HuH-7.5 (cell line): ENCODE data around the gene PAPOLA.
"Not testable (repeated sequence)": the region's sequence is repeated elsewhere in the genome, so short reads cannot be mapped to it uniquely, and the experiment has no call there.

ENCODE experiments used
- DNase-seq: peaks from one replicate; pipeline ENCODE4 v3.0.0; 2011; ENCODE audit warnings: low spot score

Gene PAPOLA

DNA sequence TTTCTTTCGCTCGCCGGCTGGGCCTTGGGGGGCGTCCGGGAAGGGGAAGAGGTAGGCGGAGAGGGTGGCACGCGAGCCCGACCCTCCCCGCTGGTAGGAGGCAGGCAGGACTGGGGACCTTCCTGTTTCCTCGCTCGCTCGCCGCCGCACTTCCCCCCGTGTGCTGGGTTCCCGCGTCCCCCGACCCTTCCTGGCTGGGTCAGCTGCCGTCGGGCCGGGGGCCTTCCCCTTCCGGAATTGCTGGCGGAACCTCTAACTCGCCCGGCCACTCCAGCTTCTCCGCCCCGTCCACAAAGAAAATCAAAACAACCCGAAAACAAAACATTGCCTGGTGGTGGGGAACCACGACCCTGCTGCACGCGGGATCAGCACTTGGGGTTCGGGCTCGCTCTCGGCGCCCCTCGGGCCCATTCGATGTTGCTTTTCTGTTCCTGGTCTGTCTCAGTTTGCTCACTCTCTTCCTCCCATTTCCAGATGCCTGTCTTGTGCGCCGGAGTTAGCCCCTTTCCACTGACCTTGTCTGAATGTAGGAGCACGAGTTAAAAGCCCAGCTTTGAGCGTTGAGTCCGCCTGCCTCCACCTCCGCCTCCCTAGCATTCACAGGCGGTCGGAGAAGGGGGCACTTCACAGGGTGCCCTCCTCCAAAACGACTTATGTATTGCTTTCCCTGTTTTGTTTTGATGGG lies 581 bp downstream of the PAPOLA start:
- DNase-seq, result peak; percentile 54

DNA sequence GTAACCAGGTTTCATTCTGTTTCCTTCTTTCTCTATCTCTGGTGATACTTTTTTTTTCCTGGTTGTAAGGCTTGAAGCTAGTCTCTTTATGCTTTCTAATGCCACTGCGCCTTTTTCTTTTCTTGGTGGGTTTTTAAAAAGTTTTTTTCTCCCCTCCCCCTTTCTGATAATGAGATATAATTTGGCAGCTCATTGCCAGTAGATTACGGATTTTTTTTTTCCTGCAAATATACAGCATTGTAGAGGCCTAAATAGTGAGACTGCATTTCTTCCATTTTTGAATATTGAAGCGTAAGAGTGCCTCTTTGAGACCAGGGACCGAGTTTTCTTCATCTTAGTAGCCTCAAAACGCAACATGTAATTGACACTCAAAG lies 1.1 kb downstream of the PAPOLA start:
- no peak for DNase-seq

- DNase-seq, result not testable (repeated sequence)
Observed at GRCh38 chr14:96504353-96504752, 2.2 kb downstream of the PAPOLA start.

DNA sequence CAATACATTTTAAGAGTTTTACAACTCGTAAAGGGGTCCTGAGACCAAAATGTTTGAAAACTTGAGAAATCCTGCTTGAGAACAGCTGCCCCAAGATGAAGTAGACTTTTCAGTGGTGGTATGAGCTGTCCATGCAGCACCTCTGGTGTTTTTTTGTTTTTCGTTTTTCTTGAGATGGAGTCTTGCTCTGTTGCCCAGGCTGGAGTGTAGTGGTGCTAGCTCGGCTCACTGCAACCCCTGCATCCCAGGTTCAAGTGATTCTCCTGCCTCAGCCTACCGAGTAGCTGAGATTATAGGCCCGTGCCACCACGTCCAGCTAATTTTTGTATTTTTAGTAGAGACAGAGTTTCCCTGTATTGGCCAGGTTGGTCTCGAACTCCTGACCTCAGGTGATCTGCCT lies 5.5 kb downstream of the PAPOLA start:
- DNase-seq, result no peak

- DNase-seq, result no peak
Observed at GRCh38 chr14:96508900-96509299, 6.7 kb downstream of the PAPOLA start.

- no peak for DNase-seq
Observed at GRCh38 chr14:96509457-96510090, 7.4 kb downstream of the PAPOLA start.

- DNase-seq, result no peak
Observed at GRCh38 chr14:96511146-96511545, 9.0 kb downstream of the PAPOLA start.

DNA sequence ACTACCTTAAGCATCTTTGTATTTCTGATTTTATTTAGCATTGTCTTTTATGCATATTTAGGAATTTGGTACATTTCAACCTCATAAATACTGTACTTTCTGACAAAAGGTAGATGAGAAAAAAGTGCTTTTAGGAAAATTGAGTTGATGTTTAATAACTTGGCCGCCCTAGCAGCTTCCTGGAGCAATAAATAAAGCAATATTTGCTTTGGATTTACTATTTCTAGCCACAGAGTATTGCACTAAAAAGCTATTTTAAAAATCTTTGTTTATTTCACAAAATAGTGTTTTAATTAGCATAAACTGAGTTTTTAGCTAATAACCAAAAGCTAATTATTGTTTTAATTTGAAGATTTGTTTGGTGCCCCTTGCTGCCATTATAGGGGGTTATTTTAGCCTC lies 9.5 kb downstream of the PAPOLA start:
- DNase-seq, result no peak

- no peak for DNase-seq
Observed at GRCh38 chr14:96512122-96512521, 9.9 kb downstream of the PAPOLA start.

- no peak for DNase-seq
Observed at GRCh38 chr14:96512602-96513397, 10.6 kb downstream of the PAPOLA start.

GRCh38 chr14:96514694-96515093 lies 12.5 kb downstream of the PAPOLA start:
- no peak for DNase-seq

GRCh38 chr14:96515731-96516130 lies 13.5 kb downstream of the PAPOLA start:
- no peak for DNase-seq

DNA sequence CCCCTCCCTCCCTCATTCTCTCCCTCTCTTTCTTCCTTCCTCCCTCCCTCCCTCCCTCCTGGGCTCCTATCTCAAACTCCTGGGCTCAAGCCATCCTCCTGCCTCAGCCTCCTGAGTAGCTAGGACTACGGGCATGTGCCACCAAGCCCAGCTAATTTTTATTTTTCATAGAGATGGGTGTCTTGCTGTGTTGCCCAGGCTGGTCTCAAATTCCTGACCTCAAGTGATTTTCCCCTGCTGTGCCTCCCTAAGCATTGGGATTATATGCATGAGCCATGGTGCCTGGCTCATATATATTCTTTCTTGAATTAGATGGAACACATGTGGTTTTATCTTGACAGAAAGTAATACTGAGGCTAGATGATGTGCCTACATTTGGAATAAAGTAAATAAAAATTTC lies 14.2 kb downstream of the PAPOLA start:
- no peak for DNase-seq

DNA sequence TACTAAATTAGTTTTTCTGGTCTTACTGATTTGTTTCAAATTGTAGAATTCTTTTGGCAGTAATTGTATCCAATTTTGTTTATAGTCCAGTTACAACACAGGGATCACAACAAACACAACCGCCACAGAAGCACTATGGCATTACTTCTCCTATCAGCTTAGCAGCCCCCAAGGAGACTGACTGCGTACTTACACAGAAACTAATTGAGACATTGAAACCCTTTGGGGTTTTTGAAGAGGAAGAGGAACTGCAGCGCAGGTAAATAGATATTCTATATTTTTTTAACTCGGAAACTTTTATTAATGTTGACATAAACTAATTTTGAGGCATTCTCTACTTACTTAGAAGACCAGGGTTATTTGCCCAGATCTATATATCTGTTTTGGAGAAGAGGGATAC lies 17.8 kb downstream of the PAPOLA start:
- no peak for DNase-seq

- no peak for DNase-seq
Observed at GRCh38 chr14:96525452-96525851, 23.3 kb downstream of the PAPOLA start.

GRCh38 chr14:96532632-96533031 lies 30.4 kb downstream of the PAPOLA start:
- no peak for DNase-seq

DNA sequence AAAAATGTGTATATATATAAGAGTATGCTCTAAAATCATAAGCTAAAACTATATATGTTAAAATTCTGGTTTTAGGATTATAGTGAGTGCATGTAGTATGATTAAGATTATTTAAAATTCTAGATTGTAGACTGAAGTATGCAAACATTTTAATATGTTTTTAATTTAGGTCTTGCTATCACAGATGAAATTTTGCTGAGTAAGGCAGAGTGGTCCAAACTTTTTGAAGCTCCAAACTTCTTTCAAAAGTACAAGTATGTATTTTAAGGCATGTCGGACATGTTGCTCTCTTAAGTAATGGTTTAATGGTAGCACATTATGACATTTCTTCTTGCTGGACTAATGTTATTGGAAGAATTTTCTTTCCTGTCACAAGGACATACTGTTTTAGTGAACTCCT lies 34.6 kb downstream of the PAPOLA start:
- DNase-seq, result no peak

GRCh38 chr14:96538097-96538989 lies 36.2 kb downstream of the PAPOLA start:
- DNase-seq, result no peak

DNA sequence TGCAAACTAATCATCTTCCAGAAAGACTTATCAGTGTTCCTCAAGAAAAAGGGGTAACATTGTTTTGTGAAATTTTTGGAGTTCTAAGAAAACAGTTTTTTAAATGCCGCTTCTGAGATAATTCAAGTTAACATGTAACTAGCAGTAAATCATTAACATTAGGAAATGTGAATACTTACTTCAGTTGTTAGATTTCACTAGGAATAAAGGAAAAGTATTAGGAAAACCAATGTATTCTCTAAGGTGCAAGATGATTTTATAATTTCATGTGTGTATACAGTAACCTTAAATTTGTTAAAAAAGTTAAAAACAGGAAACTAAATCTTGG lies 36.8 kb downstream of the PAPOLA start:
- no peak for DNase-seq

DNA sequence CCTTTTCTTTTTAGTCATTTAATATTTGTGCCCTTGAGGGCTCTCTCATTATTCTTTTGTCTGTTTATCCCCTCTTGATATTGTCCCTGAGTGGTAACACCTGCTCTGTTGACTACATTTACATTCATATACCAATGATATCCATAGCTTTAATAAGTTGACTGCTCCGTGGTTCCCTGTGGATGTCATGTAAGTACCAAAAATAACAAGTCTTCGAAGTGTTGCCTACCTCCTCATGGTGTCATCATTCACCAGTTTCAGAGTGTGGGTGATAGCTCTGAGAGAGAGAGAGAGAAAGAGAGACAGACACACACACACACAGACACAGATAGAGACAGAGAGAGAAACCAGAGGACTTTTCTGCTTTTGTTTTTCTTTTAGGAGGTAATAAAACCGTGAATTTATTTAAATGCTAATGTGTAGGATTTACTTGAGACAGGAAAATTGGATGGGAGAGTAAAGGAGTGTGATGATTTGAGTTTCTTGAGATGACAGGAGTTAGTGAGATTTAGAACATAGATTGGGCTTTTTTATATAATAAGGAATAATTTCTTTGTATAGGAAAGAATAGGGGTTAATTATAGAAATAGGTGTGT lies 52.2 kb downstream of the PAPOLA start:
- no peak for DNase-seq

DNA sequence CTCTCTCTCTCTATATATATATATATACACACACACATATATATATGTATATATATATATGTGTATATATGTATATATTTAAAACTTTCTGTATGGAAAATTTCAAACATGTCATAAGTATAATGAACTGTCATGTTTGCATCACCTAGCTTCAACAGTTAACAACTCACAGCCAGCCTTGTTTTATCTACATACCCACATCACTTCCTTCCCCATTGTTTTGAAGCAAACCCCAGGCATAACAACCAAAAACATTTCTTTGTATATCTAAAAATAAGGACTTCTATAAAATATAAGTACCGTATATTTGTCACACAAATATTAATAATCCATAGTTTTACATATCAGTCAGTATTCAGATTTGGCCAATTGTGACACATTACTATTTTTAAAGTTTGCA lies 57.4 kb downstream of the PAPOLA start:
- no peak for DNase-seq

DNA sequence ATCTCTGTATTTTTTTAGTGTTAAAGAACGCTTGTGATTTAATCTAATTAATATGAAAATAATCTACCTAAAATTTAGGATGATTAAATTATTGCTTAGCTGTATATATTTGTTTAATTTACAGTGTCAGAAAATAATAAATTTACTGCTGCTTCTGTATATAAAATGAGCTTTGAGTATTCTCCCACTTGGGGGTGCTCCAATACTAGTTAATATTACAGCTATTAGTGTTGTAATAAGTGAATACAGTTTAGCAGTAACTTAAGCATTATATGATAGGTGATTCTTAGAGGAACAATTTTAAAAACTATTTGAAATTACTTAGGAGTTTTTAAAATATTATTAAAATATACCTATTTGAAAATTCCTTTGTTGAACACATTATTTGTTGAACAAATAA lies 62.2 kb downstream of the PAPOLA start:
- no peak for DNase-seq
